GM18951 (cell line): ENCODE measurements around the gene RBM23.
"Not testable (repeated sequence)": the region's sequence is repeated elsewhere in the genome, so short reads cannot be mapped to it uniquely, and the experiment has no call there.

ENCODE experiments used
- POLR2A ChIP-seq: IDR thresholded peaks from 4 replicates; pipeline ENCODE4 v1.6.1; 2011; ENCODE audit warnings: mild to moderate bottlenecking; ENCODE audit not compliant: insufficient read length, insufficient read depth; ENCODE audit errors: extremely low read depth
- in situ Hi-C: fragments of 300-500 bp; cut with MboI; formaldehyde crosslinking; loops from one replicate; pipeline ENCODE4 v1.12.0; 2022; ENCODE audit warnings: low sequenced_read_pairs, mixed read lengths, inconsistent platforms; ENCODE audit not compliant: unreplicated experiment

The RBM23 gene

DNA sequence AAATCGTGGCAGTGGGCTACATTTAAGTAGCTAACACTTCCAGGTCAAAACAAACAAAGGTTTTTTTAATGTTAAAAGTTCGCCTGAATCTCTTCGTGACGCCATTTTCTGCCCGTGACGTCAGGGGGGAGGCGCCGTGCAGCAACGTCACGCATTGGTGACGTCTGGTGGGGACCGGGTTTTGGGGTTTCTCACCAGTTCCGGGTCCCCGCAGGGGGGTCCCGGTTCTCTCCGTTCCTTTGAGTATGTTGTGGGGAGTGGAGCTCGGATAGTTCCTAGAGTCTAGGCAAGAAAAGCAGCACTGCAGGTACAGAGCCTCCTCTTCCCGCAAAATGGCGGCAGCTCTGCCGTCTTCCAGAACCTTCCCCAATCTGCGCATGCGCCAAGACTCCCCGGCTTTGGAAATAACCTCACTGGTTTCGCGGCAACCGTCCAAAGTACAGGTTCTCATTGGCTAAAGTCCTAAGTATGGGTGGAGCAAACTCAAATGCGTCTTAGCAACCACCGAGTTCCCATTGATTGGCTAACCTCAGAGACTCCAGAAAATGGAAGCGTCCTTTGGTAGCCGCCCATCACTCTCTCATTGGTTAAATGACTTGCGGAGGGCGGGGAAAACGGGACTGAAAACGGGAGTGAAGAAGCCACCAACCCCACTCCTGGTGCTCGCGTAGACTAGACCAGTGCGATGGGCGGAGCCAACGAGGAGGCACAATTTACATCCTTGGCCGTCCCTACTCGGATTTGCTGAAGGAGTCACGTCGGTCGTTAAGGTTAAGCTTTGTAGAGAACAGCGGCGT is at the start of gene RBM23:
Gene RBM23, minus strand, starts transcription at position 346 of the 797 bp plus-strand sequence.
- TF ChIP-seq POLR2A = peak; percentile 70
- in situ Hi-C loops = no loop called here

DNA sequence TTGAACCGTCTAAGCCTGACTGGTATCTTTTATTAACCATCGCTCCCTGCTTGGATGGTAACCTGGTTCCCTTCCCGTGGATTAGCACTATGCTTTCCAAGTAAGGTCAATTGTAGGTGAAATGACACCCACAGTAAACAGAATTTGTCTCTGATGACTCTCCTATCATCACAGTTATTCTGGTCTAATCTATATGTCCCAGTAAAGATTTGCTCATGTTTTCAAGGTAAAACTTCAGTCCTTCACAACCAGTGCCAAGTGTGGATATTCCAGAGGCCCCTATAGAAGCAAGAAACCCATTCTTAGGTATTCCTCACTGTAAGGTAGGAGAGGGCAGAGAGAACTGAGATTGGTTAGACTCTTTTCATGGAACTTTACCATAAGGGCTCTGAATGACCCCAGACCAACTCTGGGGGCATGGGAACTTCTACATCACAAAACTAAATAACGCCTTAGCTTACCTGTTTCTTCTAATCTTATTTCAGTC is 47.9 kb upstream of the RBM23 start:
- no peak for TF ChIP-seq POLR2A
- in situ Hi-C loops = no loop called here

- in situ Hi-C loops = not testable (repeated sequence)
Observed at GRCh38 chr14:22965916-22966782, 47.2 kb upstream of the RBM23 start.

- in situ Hi-C loops = no loop called here
- TF ChIP-seq POLR2A = no peak
Observed at GRCh38 chr14:22962061-22962676, 43.2 kb upstream of the RBM23 start.

GRCh38 chr14:22955702-22956569 is 37.0 kb upstream of the RBM23 start:
- no peak for TF ChIP-seq POLR2A
- in situ Hi-C loops = no loop called here

DNA sequence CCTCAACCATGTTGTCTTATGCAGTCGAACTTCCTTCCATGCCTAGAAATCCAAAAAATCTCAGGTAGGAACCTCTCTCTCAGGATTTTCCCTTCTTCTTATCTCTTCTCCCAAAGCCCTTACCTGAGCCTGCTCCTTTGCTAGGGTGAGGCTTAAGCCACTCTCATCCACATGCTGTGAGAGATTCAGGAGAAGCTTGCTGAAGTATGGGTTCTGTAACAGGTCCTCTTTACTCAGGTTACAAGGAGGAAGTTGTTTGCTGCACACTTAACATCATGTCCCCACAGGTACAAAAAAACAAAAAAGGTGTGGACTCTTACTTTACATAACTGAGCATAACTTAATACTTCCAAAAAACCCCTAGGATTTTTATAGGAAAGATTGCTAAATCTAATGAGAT is 33.5 kb upstream of the RBM23 start:
- no peak for TF ChIP-seq POLR2A
- in situ Hi-C loops = no loop called here

- in situ Hi-C loops = not testable (repeated sequence)
Observed at GRCh38 chr14:22951795-22952194, 32.8 kb upstream of the RBM23 start.

- in situ Hi-C loops = no loop called here
- TF ChIP-seq POLR2A = no peak
Observed at GRCh38 chr14:22945642-22946041, 26.7 kb upstream of the RBM23 start.

GRCh38 chr14:22939684-22940083 is 20.7 kb upstream of the RBM23 start:
- TF ChIP-seq POLR2A = no peak
- in situ Hi-C loops = no loop called here

DNA sequence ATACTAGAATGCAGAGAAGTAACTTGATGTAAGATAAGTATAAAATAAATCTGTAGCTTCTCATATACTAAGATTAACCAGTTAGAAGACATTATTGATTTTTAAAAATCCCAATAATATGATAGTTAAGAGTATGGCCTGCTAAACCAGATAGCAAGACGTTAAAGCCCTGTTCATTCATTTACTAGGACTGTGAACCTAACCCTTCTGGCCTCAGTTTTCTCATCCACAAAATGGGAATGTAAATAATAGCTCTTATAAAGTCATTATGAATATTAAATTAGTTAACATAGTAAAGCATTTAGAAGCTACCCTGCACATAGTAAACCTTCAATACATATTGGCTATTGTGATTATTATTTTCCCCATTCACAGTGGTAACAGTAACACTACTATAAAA is 16.2 kb upstream of the RBM23 start:
- in situ Hi-C loops = no loop called here
- no peak for TF ChIP-seq POLR2A

- in situ Hi-C loops = no loop called here
- no peak for TF ChIP-seq POLR2A
Observed at GRCh38 chr14:22932146-22932545, 13.2 kb upstream of the RBM23 start.

GRCh38 chr14:22929961-22930364 is 11.0 kb upstream of the RBM23 start:
- no peak for TF ChIP-seq POLR2A
- in situ Hi-C loops = no loop called here
